DMS 273 (cell line): ENCODE measurements around the gene MYDGF.

Experiments
- DNase-seq: peaks from one replicate; lab custom pipeline; 2025; ENCODE audit not compliant: unreplicated experiment; lab: John Stamatoyannopoulos, UW

MYDGF gene

GRCh38 chr19:4613254-4613751, 56.8 kb downstream of the MYDGF start:
- no peak for DNase-seq

GRCh38 chr19:4609878-4610511, 60.1 kb downstream of the MYDGF start:
- DNase-seq: no peak
